ENCODE data around the gene CHID1. TPM values are rescaled to one million over a fixed set of nuclear protein-coding genes. Genes with fewer than 3 reads are reported as not detected.

Gene CHID1
- total and polyA plus RNA-seq, 2 donors (not counting 1 experiment from before 2014, with no cell fraction given): 31.0 to 68.1 TPM

DNA sequence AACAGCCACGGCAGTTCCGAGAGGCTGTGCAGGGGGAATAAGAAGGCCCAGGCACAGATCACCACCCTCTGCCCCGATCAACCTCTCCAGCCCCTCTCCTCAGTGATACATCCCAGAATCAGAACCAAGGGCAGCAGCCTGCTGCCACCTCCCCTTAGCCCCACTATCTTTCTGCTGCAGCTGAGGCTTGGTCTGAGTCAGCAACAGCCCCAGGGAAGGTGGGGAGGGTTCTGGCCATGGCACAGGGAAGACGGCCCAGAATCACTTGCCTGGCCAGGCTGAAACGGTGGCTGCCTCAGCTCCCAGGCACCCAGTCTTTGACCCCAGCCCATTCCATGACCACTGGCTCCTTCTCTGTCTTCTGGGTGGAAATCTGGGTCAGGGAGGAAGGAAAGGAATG lies 2.3 kb downstream of the CHID1 start:
- no peaks in the 10 kb centered on the region for H3K27me3 ChIP-seq (replicated peaks in 1 of 4; ENCODE audit: control extremely low read depth in 1 of 4, control insufficient read depth in 3 of 4, insufficient read depth in 4 of 4, low read length in 3 of 4)
- no peaks in the 10 kb centered on the region for H3K9me3 ChIP-seq (ENCODE audit: control extremely low read depth in 1 of 3, control insufficient read depth in 2 of 3, insufficient read depth in 1 of 3, low read length in 2 of 3)
- Mint-ChIP-seq H3K27ac (peak overlapping the region; percentile 46), H3K4me3 (peak overlapping the region; percentile 45), H3K9me3 (ENCODE audit: insufficient read depth) (no peaks in the 10 kb centered on the region), H3K27me3 (no peaks in the 10 kb centered on the region), H3K4me1 (peaks cover 27% of the 10 kb centered on the region)
- DNase-seq (no peak), ATAC-seq (ENCODE audit: low read depth) (no peak)
- TF ChIP-seq, protein P1, sequence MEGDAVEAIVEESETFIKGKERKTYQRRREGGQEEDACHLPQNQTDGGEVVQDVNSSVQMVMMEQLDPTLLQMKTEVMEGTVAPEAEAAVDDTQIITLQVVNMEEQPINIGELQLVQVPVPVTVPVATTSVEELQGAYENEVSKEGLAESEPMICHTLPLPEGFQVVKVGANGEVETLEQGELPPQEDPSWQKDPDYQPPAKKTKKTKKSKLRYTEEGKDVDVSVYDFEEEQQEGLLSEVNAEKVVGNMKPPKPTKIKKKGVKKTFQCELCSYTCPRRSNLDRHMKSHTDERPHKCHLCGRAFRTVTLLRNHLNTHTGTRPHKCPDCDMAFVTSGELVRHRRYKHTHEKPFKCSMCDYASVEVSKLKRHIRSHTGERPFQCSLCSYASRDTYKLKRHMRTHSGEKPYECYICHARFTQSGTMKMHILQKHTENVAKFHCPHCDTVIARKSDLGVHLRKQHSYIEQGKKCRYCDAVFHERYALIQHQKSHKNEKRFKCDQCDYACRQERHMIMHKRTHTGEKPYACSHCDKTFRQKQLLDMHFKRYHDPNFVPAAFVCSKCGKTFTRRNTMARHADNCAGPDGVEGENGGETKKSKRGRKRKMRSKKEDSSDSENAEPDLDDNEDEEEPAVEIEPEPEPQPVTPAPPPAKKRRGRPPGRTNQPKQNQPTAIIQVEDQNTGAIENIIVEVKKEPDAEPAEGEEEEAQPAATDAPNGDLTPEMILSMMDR (IDR thresholded peaks at IDR 0.05): no peak
- TF ChIP-seq EZH2 (IDR thresholded peaks at IDR 0.05; ENCODE audit: borderline replicate concordance, insufficient read depth, low read depth, low read length, poor library complexity, severe bottlenecking): no peak
- WGBS (ENCODE audit: insufficient coverage): 96% methylated on average over 5 of the region's 5 CpGs
- peaks cover 3 to 23% of the 10 kb centered on the region in 2 donors for H3K4me1 ChIP-seq (ENCODE audit: control insufficient read depth in 2 of 2, insufficient read depth in 2 of 2, low read length in 2 of 2)
- H3K79me2 ChIP-seq (ENCODE audit: control insufficient read depth, insufficient read depth, low read length): peaks cover 43% of the 10 kb centered on the region
- peaks cover 26% of the 10 kb centered on the region for H4K20me1 ChIP-seq (ENCODE audit: control insufficient read depth, insufficient read depth, low read length, poor library complexity, severe bottlenecking)
- no peak overlapping the region for H3K27ac ChIP-seq (ENCODE audit: low read length in 2 of 2)
- H3K4me3 ChIP-seq (ENCODE audit: control extremely low read depth in 1 of 5, extremely low read depth in 1 of 5, insufficient read depth in 1 of 5, low read depth in 2 of 5, low read length in 4 of 5): no peak overlapping the region
- H3K4me2 ChIP-seq (replicated peaks; ENCODE audit: low read depth, low read length, poor library complexity, severe bottlenecking): no peak overlapping the region
- intact Hi-C loops (cut with micrococcal nuclease): no loop called here
- ChIA-PET CTCF (interaction anchor here (0.8 kb wide), 1 partner anchor 17 kb away, joined by 4 read pairs; the partner anchor contains the start of gene AP2A2), POLR2A (interaction anchor here (0.6 kb wide), 1 partner anchor 22 kb away, joined by 3 read pairs; no protein-coding TSS in a partner anchor)
- H2AFZ ChIP-seq (ENCODE audit: insufficient read depth, low read depth, low read length, poor library complexity, severe bottlenecking): no peak overlapping the region
- H3K36me3 ChIP-seq (replicated peaks in 1 of 2; ENCODE audit: control extremely low read depth in 1 of 2, control insufficient read depth in 1 of 2, extremely low read depth in 1 of 2, insufficient read depth in 2 of 2, low read length in 1 of 2): peaks cover 0 to 13% of the 10 kb centered on the region in 2 experiments
- H3K9ac ChIP-seq (ENCODE audit: low read length): no peak overlapping the region

DNA sequence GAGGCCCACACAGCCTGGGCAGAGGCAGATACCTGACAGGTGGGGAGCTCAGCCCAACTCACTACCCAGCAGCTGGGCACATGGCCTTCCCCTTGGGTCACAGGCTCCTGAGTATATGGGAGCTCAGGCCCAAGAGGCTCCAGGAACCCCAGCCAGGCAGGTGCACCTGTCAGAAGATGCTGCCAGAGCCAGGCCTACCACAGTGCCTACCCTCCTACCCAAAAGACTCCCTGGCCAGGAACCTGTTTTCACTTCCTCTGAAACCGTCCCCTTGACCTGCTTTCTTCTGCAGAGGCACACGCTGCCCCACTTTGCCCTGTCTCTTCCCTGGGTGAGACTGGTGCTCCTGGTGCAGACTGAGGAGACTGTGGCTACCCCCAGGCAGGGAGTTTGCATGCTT lies 2.9 kb downstream of the CHID1 start:
- H3K4me1 ChIP-seq (ENCODE audit: control insufficient read depth in 2 of 2, insufficient read depth in 2 of 2, low read length in 2 of 2): peaks cover 3 to 23% of the 10 kb centered on the region in 2 donors
- DNase-seq (no peak), ATAC-seq (ENCODE audit: low read depth) (no peak)
- H3K27me3 ChIP-seq (replicated peaks in 1 of 4; ENCODE audit: control extremely low read depth in 1 of 4, control insufficient read depth in 3 of 4, insufficient read depth in 4 of 4, low read length in 3 of 4): no peaks in the 10 kb centered on the region
- ChIA-PET POLR2A (no interaction called here), CTCF (interaction anchor here (0.8 kb wide), 1 partner anchor 18 kb away, joined by 4 read pairs; the partner anchor contains the start of gene AP2A2)
- TF ChIP-seq, protein P1 (IDR thresholded peaks at IDR 0.05): no peak
- no peak for TF ChIP-seq EZH2 (IDR thresholded peaks at IDR 0.05; ENCODE audit: borderline replicate concordance, insufficient read depth, low read depth, low read length, poor library complexity, severe bottlenecking)
- no peak overlapping the region for H3K4me3 ChIP-seq (ENCODE audit: control extremely low read depth in 1 of 5, extremely low read depth in 1 of 5, insufficient read depth in 1 of 5, low read depth in 2 of 5, low read length in 4 of 5)
- H3K27me3 Mint-ChIP-seq: no peaks in the 10 kb centered on the region
- peak overlapping the region; percentile 45 for H3K4me3 Mint-ChIP-seq
- H3K36me3 ChIP-seq (replicated peaks in 1 of 2; ENCODE audit: control extremely low read depth in 1 of 2, control insufficient read depth in 1 of 2, extremely low read depth in 1 of 2, insufficient read depth in 2 of 2, low read length in 1 of 2): peaks cover 0 to 19% of the 10 kb centered on the region in 2 experiments
- WGBS (ENCODE audit: insufficient coverage): 6% methylated on average over 2 of the region's 2 CpGs
- intact Hi-C loops (cut with micrococcal nuclease): no loop called here
- H3K27ac ChIP-seq (ENCODE audit: low read length in 2 of 2): no peak overlapping the region
- no peaks in the 10 kb centered on the region for H3K9me3 Mint-ChIP-seq (ENCODE audit: insufficient read depth)
- H3K9me3 ChIP-seq (ENCODE audit: control extremely low read depth in 1 of 3, control insufficient read depth in 2 of 3, insufficient read depth in 1 of 3, low read length in 2 of 3): no peaks in the 10 kb centered on the region
- peaks cover 26% of the 10 kb centered on the region for H4K20me1 ChIP-seq (ENCODE audit: control insufficient read depth, insufficient read depth, low read length, poor library complexity, severe bottlenecking)
- H3K79me2 ChIP-seq (ENCODE audit: control insufficient read depth, insufficient read depth, low read length): peaks cover 43% of the 10 kb centered on the region
- H2AFZ ChIP-seq (ENCODE audit: insufficient read depth, low read depth, low read length, poor library complexity, severe bottlenecking): no peak overlapping the region
- no peak overlapping the region for H3K27ac Mint-ChIP-seq
- no peak overlapping the region for H3K4me2 ChIP-seq (replicated peaks; ENCODE audit: low read depth, low read length, poor library complexity, severe bottlenecking)
- H3K4me1 Mint-ChIP-seq: peaks cover 27% of the 10 kb centered on the region
- no peak overlapping the region for H3K9ac ChIP-seq (ENCODE audit: low read length)
